T-cell (primary cell): ENCODE measurements around the gene RAG1. TPM values are rescaled to one million over a fixed set of nuclear protein-coding genes. Genes with fewer than 3 reads are reported as not detected.

Source experiments
- ATAC-seq, 4 experiments: fragments of 200-7000 bp in 3 of 4; fragments of 150-1000 bp in 1 of 4; cut with Tn5 transposase; replicated peaks in 1 of 4; 1 replicate in 3 of 4; 2 replicates in 1 of 4; pipeline ENCODE4 v1.10.0; 2021; ENCODE audit warnings: moderate library complexity in 3 of 4, mild to moderate bottlenecking in 2 of 4, moderate number of reproducible peaks in 1 of 4
- CTCF ChIA-PET, 2 donors: fragments of 300-600 bp; sonication (Branson Sonifier 250); formaldehyde crosslinking; loops; one replicate each; lab custom pipeline; 2022; ENCODE audit warnings: antibody characterized with exemption in 2 of 2; lab: Charles Lee
- POLR2A ChIA-PET, 2 donors: fragments of 300-600 bp; sonication (Branson Sonifier 250); formaldehyde crosslinking; loops; one replicate each; lab custom pipeline; 2022; ENCODE audit warnings: antibody characterized with exemption in 2 of 2; lab: Charles Lee
- DNase-seq, 35 experiments: peaks; one replicate each; pipeline versions ENCODE4 v3.0.0 to v3.0.0-alpha.2; 2013 to 2023
- H3K27ac ChIP-seq: one replicate; pipeline ENCODE4 v1.5.1; 2013; ENCODE audit warnings: low read length
- H3K27me3 ChIP-seq, 2 experiments: replicated peaks in 1 of 2; 1 replicate in 1 of 2; 2 replicates in 1 of 2; pipeline versions ENCODE4 v1.6.1 to v1.7.0; 2013; ENCODE audit warnings: low read length in 1 of 2, mixed read lengths in 1 of 2; ENCODE audit not compliant: control insufficient read depth in 2 of 2, insufficient read depth in 2 of 2; ENCODE audit errors: extremely low read depth in 1 of 2
- H3K36me3 ChIP-seq, 2 donors: 1 replicate in 1 of 2; 2 replicates in 1 of 2; pipeline versions ENCODE4 v1.6.1 to v1.7.0; 2013; ENCODE audit warnings: low read length in 1 of 2; ENCODE audit not compliant: control insufficient read depth in 2 of 2, insufficient read depth in 1 of 2; ENCODE audit errors: extremely low read depth in 1 of 2
- H3K4me1 ChIP-seq, 2 experiments: 1 replicate in 1 of 2; 2 replicates in 1 of 2; pipeline versions ENCODE4 v1.6.1 to v1.7.0; 2013; ENCODE audit warnings: low read length in 2 of 2, mixed read lengths in 1 of 2; ENCODE audit not compliant: insufficient read depth in 2 of 2, control insufficient read depth in 1 of 2; ENCODE audit errors: extremely low read depth in 1 of 2
- H3K4me3 ChIP-seq, 2 donors: 1 replicate in 1 of 2; 2 replicates in 1 of 2; pipeline versions ENCODE4 v1.5.1 to v1.7.0; 2013; ENCODE audit warnings: mild to moderate bottlenecking in 2 of 2, low read length in 1 of 2, moderate library complexity in 1 of 2; ENCODE audit not compliant: control insufficient read depth in 1 of 2; ENCODE audit errors: extremely low read depth in 1 of 2
- H3K9me3 ChIP-seq: 2 replicates; pipeline ENCODE4 v1.7.0; 2013
- H3K27ac Mint-ChIP-seq, 2 donors: one replicate each; pipeline ENCODE4 v1.8.0; 2020 to 2021; ENCODE audit warnings: mild to moderate bottlenecking in 2 of 2, mixed read lengths in 2 of 2
- H3K27me3 Mint-ChIP-seq, 2 donors: one replicate each; pipeline ENCODE4 v1.8.0; 2021 to 2022; ENCODE audit warnings: mixed read lengths in 2 of 2
- H3K36me3 Mint-ChIP-seq: one replicate; pipeline ENCODE4 v1.8.0; 2021; ENCODE audit warnings: mixed read lengths
- H3K4me1 Mint-ChIP-seq, 3 donors: one replicate each; pipeline ENCODE4 v1.8.0; 2020 to 2022; ENCODE audit warnings: mixed read lengths in 3 of 3, mild to moderate bottlenecking in 1 of 3
- H3K4me3 Mint-ChIP-seq, 3 donors: one replicate each; pipeline ENCODE4 v1.8.0; 2020 to 2022; ENCODE audit warnings: mild to moderate bottlenecking in 3 of 3, mixed read lengths in 3 of 3, moderate library complexity in 3 of 3
- H3K9me3 Mint-ChIP-seq, 3 donors: one replicate each; pipeline ENCODE4 v1.8.0; 2020 to 2022; ENCODE audit warnings: mixed read lengths in 3 of 3
- WGBS: methylation state at CpG from one replicate; pipeline ENCODE4 v1.1.5; 2013; ENCODE audit warnings: missing lambda C conversion rate; ENCODE audit not compliant: insufficient coverage; 5-methylcytosine and 5-hydroxymethylcytosine counted together
- total RNA-seq, 35 experiments: library from RNA in 6 of 35; stranded (reverse) in 6 of 35; fragments of 120-200 nt in 1 of 35; gene quantifications; one replicate each; pipeline versions ENCODE4 v1.2.1 to v1.2.4 and lab custom pipeline; 2013 to 2026

Gene RAG1
- total RNA-seq, 5 donors from 2014 or later (not counting 1 experiment from before 2014, with no cell fraction given) = 0.10 to 0.67 (median 0.39) TPM

DNA sequence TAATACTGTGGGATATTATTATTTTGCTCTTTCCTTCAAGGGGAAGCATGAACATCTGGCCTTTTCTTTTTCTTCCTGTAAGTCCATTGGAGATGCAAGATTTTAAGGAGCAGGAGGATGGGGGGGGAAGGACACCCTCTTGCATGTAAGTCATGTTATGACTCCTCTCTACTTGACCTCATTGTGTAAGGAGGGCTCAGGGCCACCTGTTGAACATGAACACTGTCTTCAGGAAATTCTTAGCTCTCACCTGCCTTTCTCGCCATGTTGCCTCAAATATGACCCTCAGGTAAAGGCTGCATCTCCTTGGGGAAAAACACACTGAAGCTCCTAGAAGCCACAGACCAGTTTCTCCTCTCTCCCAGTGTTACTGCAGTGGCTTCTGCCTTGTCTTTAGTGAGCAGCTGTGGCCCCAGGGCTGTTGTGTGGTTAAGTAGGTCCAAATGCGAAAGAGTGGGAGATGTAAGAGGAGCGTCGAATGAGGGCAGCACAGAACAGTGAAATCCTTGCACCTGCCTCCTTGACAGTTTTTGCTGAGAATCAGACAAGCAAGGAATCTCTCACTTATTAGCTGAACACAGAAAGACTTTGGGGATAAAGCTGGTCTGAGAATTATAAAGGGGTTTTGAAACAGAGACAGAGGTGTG lies 1.3 kb upstream of the RAG1 start:
- H3K9me3 Mint-ChIP-seq = no peaks in the 10 kb centered on the region
- CTCF ChIA-PET = interaction anchor here (0.6 to 6.6 kb wide), 4 partner anchors 106 to 949 kb away, joined by 3 to 97 read pairs (median 19); no protein-coding TSS in a partner anchor
- 85% methylated on average over 4 of the region's 4 CpGs for WGBS
- H3K36me3 Mint-ChIP-seq = no peaks in the 10 kb centered on the region
- H3K27me3 ChIP-seq = peaks cover 0 to 11% of the 10 kb centered on the region in 2 experiments
- no peak overlapping the region for H3K4me3 Mint-ChIP-seq
- no peaks in the 10 kb centered on the region for H3K36me3 ChIP-seq
- ATAC-seq (no peak), DNase-seq (no peak)
- peaks cover 0 to 3% of the 10 kb centered on the region in 2 experiments for H3K4me1 ChIP-seq
- H3K27ac Mint-ChIP-seq = no peak overlapping the region
- H3K9me3 ChIP-seq = no peaks in the 10 kb centered on the region
- H3K27ac ChIP-seq = no peak overlapping the region
- H3K27me3 Mint-ChIP-seq = peaks cover 42 to 47% of the 10 kb centered on the region in 2 donors
- peaks cover 5 to 12% (median 7%) of the 10 kb centered on the region in 3 donors for H3K4me1 Mint-ChIP-seq
- POLR2A ChIA-PET = no interaction called here
- H3K4me3 ChIP-seq = no peak overlapping the region

DNA sequence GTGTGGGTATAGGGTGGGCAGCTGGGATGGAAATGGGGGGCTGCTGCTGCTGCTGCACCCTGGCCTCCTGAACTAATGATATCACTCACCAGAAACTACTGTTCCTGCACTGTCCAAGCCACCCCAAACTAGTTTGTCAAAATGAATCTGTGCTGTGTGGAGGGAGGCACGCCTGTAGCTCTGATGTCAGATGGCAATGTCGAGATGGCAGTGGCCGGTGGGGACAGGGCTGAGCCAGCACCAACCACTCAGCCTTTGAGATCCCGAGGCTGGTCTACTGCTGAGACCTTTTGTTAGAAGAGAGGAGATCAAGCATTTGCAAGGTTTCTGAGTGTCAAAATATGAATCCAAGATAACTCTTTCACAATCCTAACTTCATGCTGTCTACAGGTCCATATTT lies 1.3 kb downstream of the RAG1 start:
- DNase-seq = no peak
- Mint-ChIP-seq H3K4me3 (no peak overlapping the region), H3K36me3 (peaks cover 6% of the 10 kb centered on the region), H3K27me3 (peaks cover 57 to 58% of the 10 kb centered on the region in 2 donors), H3K9me3 (no peaks in the 10 kb centered on the region), H3K27ac (no peak overlapping the region), H3K4me1 (peaks cover 5 to 11% (median 7%) of the 10 kb centered on the region in 3 donors)
- no peak overlapping the region for H3K27ac ChIP-seq
- H3K4me1 ChIP-seq = peaks cover 0 to 3% of the 10 kb centered on the region in 2 experiments
- POLR2A ChIA-PET = no interaction called here
- no peaks in the 10 kb centered on the region for H3K9me3 ChIP-seq
- ATAC-seq = no peak
- CTCF ChIA-PET = no interaction called here
- H3K36me3 ChIP-seq = no peaks in the 10 kb centered on the region
- 44% methylated on average over 2 of the region's 4 CpGs for WGBS
- peaks cover 0 to 18% of the 10 kb centered on the region in 2 experiments for H3K27me3 ChIP-seq
- no peak overlapping the region for H3K4me3 ChIP-seq

DNA sequence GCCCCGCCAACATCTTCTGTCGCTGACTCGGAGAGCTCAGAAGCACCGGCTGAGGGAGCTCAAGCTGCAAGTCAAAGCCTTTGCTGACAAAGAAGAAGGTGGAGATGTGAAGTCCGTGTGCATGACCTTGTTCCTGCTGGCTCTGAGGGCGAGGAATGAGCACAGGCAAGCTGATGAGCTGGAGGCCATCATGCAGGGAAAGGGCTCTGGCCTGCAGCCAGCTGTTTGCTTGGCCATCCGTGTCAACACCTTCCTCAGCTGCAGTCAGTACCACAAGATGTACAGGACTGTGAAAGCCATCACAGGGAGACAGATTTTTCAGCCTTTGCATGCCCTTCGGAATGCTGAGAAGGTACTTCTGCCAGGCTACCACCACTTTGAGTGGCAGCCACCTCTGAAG lies 6.7 kb downstream of the RAG1 start:
- ChIA-PET CTCF (interaction anchor here (0.8 to 2.4 kb wide), 2 partner anchors 10 to 172 kb away, joined by 3 to 14 read pairs; no protein-coding TSS in a partner anchor), POLR2A (no interaction called here)
- Mint-ChIP-seq H3K4me3 (no peak overlapping the region), H3K4me1 (no peaks in the 10 kb centered on the region), H3K36me3 (peaks cover 8% of the 10 kb centered on the region), H3K27ac (no peak overlapping the region), H3K27me3 (peaks cover 26 to 31% of the 10 kb centered on the region in 2 donors), H3K9me3 (no peaks in the 10 kb centered on the region)
- no peak overlapping the region for H3K4me3 ChIP-seq
- no peak for DNase-seq
- 76% methylated on average over 8 of the region's 8 CpGs for WGBS
- no peak for ATAC-seq
- H3K27me3 ChIP-seq = peaks cover 0 to 12% of the 10 kb centered on the region in 2 experiments
- H3K36me3 ChIP-seq = no peaks in the 10 kb centered on the region
- H3K9me3 ChIP-seq = no peaks in the 10 kb centered on the region
- no peak overlapping the region for H3K27ac ChIP-seq
- no peaks in the 10 kb centered on the region for H3K4me1 ChIP-seq

DNA sequence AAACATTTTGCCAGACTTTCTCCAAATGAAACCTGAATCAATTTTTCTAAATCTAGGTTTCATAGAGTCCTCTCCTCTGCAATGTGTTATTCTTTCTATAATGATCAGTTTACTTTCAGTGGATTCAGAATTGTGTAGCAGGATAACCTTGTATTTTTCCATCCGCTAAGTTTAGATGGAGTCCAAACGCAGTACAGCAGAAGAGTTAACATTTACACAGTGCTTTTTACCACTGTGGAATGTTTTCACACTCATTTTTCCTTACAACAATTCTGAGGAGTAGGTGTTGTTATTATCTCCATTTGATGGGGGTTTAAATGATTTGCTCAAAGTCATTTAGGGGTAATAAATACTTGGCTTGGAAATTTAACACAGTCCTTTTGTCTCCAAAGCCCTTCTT lies 9.6 kb downstream of the RAG1 start:
- Histone ChIP-seq H3K27ac (no peak overlapping the region), H3K4me3 (no peak overlapping the region), H3K4me1 (no peaks in the 10 kb centered on the region), H3K27me3 (peaks cover 0 to 15% of the 10 kb centered on the region in 2 experiments), H3K36me3 (no peaks in the 10 kb centered on the region), H3K9me3 (peaks cover 2% of the 10 kb centered on the region)
- Mint-ChIP-seq H3K27ac (no peak overlapping the region), H3K9me3 (peaks cover 4 to 6% (median 6%) of the 10 kb centered on the region in 3 donors), H3K36me3 (peaks cover 8% of the 10 kb centered on the region), H3K27me3 (peaks cover 10 to 16% of the 10 kb centered on the region in 2 donors), H3K4me1 (no peaks in the 10 kb centered on the region), H3K4me3 (no peak overlapping the region)
- ATAC-seq (no peak), DNase-seq (no peak)
- CTCF ChIA-PET = interaction anchor here in 1 of 2 donors (1.0 kb wide), 1 partner anchor 13 kb away, joined by 5 read pairs; no protein-coding TSS in a partner anchor
- POLR2A ChIA-PET = no interaction called here
- WGBS = no CpG with 5 or more reads among the region's 2 CpGs

DNA sequence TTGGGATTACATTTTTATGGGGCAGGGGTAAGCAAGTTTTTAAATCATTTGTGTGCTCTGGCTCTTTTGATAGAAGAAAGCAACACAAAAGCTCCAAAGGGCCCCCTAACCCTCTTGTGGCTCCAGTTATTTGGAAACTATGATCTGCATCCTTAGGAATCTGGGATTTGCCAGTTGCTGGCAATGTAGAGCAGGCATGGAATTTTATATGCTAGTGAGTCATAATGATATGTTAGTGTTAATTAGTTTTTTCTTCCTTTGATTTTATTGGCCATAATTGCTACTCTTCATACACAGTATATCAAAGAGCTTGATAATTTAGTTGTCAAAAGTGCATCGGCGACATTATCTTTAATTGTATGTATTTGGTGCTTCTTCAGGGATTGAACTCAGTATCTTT lies 10.1 kb downstream of the RAG1 start:
- Mint-ChIP-seq H3K4me1 (no peaks in the 10 kb centered on the region), H3K9me3 (peaks cover 4 to 6% (median 6%) of the 10 kb centered on the region in 3 donors), H3K27me3 (peaks cover 5 to 11% of the 10 kb centered on the region in 2 donors), H3K36me3 (peaks cover 8% of the 10 kb centered on the region), H3K4me3 (no peak overlapping the region), H3K27ac (no peak overlapping the region)
- WGBS = no CpG with 5 or more reads among the region's 2 CpGs
- ATAC-seq (no peak), DNase-seq (no peak)
- H3K4me1 ChIP-seq = no peaks in the 10 kb centered on the region
- no peak overlapping the region for H3K4me3 ChIP-seq
- H3K36me3 ChIP-seq = no peaks in the 10 kb centered on the region
- ChIA-PET POLR2A (no interaction called here), CTCF (no interaction called here)
- peaks cover 0 to 15% of the 10 kb centered on the region in 2 experiments for H3K27me3 ChIP-seq
- peaks cover 2% of the 10 kb centered on the region for H3K9me3 ChIP-seq
- H3K27ac ChIP-seq = no peak overlapping the region

DNA sequence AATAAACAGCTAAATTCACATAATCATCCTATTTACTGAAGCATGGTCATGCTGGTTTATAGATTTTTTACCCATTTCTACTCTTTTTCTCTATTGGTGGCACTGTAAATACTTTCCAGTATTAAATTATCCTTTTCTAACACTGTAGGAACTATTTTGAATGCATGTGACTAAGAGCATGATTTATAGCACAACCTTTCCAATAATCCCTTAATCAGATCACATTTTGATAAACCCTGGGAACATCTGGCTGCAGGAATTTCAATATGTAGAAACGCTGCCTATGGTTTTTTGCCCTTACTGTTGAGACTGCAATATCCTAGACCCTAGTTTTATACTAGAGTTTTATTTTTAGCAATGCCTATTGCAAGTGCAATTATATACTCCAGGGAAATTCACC lies 10.7 kb downstream of the RAG1 start:
- Mint-ChIP-seq H3K27ac (no peak overlapping the region), H3K36me3 (peaks cover 8% of the 10 kb centered on the region), H3K9me3 (peaks cover 4 to 6% (median 6%) of the 10 kb centered on the region in 3 donors), H3K27me3 (peaks cover 7 to 13% of the 10 kb centered on the region in 2 donors), H3K4me3 (no peak overlapping the region), H3K4me1 (no peaks in the 10 kb centered on the region)
- ChIA-PET CTCF (no interaction called here), POLR2A (no interaction called here)
- Histone ChIP-seq H3K9me3 (peaks cover 2% of the 10 kb centered on the region), H3K4me1 (no peaks in the 10 kb centered on the region), H3K4me3 (no peak overlapping the region), H3K36me3 (no peaks in the 10 kb centered on the region), H3K27ac (no peak overlapping the region), H3K27me3 (peaks cover 0 to 10% of the 10 kb centered on the region in 2 experiments)
- no CpG with 5 or more reads among the region's 1 CpG for WGBS
- DNase-seq (no peak), ATAC-seq (no peak)
